ENCODE measurements around the gene ZFAND5.

The ZFAND5 gene

DNA sequence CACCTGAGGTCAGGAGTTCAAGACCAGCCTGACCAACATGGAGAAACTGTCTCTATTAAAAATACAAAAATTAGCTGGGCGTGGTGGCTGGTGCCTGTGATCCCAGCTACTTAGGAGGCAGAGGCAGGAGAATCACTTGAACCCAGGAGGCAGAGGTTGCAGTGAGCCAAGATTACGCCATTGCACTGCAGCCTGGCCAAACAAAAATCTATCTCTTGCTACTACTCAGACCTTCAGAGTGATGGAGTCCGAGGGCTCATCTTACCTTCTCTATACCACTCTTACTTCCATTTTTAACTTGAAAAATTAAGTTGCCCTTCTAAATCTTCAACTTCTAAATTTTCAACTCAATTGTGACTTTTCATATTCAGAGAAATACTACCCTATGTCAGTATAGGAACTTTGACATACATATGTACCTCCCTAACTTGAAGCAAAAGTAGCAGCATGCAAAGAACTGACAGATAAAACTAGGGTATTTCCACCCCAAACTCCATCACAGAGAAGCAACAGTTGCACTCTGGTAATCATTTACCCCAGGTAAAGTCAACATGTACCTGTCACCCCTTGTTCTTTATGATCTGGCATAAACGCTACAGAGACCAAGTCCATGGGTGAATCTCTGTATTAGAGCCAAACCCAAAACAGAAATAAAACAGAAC lies 11.4 kb downstream of the ZFAND5 start:
- Histone ChIP-seq H3K27me3 (replicated peaks; ENCODE audit: insufficient read depth, low read length) (no peaks in the 10 kb centered on the region), H3K27ac (ENCODE audit: low read length) (no peak overlapping the region), H3K36me3 (replicated peaks; ENCODE audit: insufficient read depth, low read length) (peaks cover 24% of the 10 kb centered on the region), H3F3A (ENCODE audit: insufficient read depth, low read length) (peaks cover 15% of the 10 kb centered on the region; the same call in 1 of the 2 replicates), H3K4me2 (ENCODE audit: low read depth, low read length) (no peak overlapping the region), H3K9me2 (replicated peaks; ENCODE audit: insufficient read depth, low read length) (no peaks in the 10 kb centered on the region), H2AFZ (ENCODE audit: low read length) (no peak overlapping the region), H3K79me2 (ENCODE audit: low read length) (peaks cover 33% of the 10 kb centered on the region), H3K4me3 (ENCODE audit: low read length) (no peak overlapping the region), H3K4me1 (ENCODE audit: low read length) (peaks cover 8% of the 10 kb centered on the region), H4K20me1 (ENCODE audit: insufficient read depth, low read length) (peaks cover 13% of the 10 kb centered on the region; the same call in 1 of the 2 replicates), H3K9me3 (replicated peaks; ENCODE audit: insufficient read depth, low read length) (no peaks in the 10 kb centered on the region), H3K9ac (ENCODE audit: low read length) (no peak overlapping the region)
- DNase-seq = no peak
- TF ChIP-seq EZH2phosphoT487 (IDR thresholded peaks at IDR 0.05; ENCODE audit: low read length) = no peak
- TF ChIP-seq, protein P1, sequence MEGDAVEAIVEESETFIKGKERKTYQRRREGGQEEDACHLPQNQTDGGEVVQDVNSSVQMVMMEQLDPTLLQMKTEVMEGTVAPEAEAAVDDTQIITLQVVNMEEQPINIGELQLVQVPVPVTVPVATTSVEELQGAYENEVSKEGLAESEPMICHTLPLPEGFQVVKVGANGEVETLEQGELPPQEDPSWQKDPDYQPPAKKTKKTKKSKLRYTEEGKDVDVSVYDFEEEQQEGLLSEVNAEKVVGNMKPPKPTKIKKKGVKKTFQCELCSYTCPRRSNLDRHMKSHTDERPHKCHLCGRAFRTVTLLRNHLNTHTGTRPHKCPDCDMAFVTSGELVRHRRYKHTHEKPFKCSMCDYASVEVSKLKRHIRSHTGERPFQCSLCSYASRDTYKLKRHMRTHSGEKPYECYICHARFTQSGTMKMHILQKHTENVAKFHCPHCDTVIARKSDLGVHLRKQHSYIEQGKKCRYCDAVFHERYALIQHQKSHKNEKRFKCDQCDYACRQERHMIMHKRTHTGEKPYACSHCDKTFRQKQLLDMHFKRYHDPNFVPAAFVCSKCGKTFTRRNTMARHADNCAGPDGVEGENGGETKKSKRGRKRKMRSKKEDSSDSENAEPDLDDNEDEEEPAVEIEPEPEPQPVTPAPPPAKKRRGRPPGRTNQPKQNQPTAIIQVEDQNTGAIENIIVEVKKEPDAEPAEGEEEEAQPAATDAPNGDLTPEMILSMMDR (IDR thresholded peaks at IDR 0.05; ENCODE audit: low read length) = no peak
- no peak for TF ChIP-seq EZH2 (optimal IDR thresholded peaks at IDR 0.05; ENCODE audit: low read depth, low read length)

DNA sequence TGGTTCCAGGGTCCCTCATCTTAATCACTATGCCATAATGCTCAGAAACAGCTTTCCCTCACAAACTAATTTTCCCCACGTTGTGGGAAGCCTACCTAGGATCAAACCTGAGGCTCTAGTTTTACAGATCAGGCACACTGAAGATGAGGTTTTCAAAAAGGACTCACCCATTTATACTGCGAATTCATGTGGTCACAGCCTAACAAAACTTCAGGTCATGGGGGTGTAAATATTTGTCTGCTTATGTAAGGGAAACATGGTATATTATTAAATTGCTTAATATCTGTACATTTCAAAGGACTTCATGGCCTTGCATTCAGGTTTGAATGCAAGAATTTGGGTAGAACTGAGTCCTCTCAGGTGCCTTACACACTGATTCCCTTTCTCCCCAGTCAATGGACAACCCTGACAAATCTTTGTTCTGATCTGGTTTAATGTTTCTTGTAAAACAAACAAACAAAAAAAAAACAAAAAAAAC lies 12.1 kb downstream of the ZFAND5 start:
- H2AFZ ChIP-seq (ENCODE audit: low read length) = no peak overlapping the region
- H3F3A ChIP-seq (ENCODE audit: insufficient read depth, low read length) = peaks cover 15% of the 10 kb centered on the region; the same call in 1 of the 2 replicates
- peaks cover 23% of the 10 kb centered on the region for H3K36me3 ChIP-seq (replicated peaks; ENCODE audit: insufficient read depth, low read length)
- H4K20me1 ChIP-seq (ENCODE audit: insufficient read depth, low read length) = peaks cover 6% of the 10 kb centered on the region; the same call in 1 of the 2 replicates
- TF ChIP-seq, protein P1 (IDR thresholded peaks at IDR 0.05; ENCODE audit: low read length) = no peak
- no peak for TF ChIP-seq EZH2 (optimal IDR thresholded peaks at IDR 0.05; ENCODE audit: low read depth, low read length)
- TF ChIP-seq EZH2phosphoT487 (IDR thresholded peaks at IDR 0.05; ENCODE audit: low read length) = no peak
- H3K9me3 ChIP-seq (replicated peaks; ENCODE audit: insufficient read depth, low read length) = no peaks in the 10 kb centered on the region
- H3K9ac ChIP-seq (ENCODE audit: low read length) = no peak overlapping the region
- H3K9me2 ChIP-seq (replicated peaks; ENCODE audit: insufficient read depth, low read length) = no peaks in the 10 kb centered on the region
- no peak overlapping the region for H3K27ac ChIP-seq (ENCODE audit: low read length)
- peaks cover 27% of the 10 kb centered on the region for H3K79me2 ChIP-seq (ENCODE audit: low read length)
- H3K4me3 ChIP-seq (ENCODE audit: low read length) = no peak overlapping the region
- no peak overlapping the region for H3K4me2 ChIP-seq (ENCODE audit: low read depth, low read length)
- peaks cover 1% of the 10 kb centered on the region for H3K4me1 ChIP-seq (ENCODE audit: low read length)
- DNase-seq = no peak
- no peaks in the 10 kb centered on the region for H3K27me3 ChIP-seq (replicated peaks; ENCODE audit: insufficient read depth, low read length)

DNA sequence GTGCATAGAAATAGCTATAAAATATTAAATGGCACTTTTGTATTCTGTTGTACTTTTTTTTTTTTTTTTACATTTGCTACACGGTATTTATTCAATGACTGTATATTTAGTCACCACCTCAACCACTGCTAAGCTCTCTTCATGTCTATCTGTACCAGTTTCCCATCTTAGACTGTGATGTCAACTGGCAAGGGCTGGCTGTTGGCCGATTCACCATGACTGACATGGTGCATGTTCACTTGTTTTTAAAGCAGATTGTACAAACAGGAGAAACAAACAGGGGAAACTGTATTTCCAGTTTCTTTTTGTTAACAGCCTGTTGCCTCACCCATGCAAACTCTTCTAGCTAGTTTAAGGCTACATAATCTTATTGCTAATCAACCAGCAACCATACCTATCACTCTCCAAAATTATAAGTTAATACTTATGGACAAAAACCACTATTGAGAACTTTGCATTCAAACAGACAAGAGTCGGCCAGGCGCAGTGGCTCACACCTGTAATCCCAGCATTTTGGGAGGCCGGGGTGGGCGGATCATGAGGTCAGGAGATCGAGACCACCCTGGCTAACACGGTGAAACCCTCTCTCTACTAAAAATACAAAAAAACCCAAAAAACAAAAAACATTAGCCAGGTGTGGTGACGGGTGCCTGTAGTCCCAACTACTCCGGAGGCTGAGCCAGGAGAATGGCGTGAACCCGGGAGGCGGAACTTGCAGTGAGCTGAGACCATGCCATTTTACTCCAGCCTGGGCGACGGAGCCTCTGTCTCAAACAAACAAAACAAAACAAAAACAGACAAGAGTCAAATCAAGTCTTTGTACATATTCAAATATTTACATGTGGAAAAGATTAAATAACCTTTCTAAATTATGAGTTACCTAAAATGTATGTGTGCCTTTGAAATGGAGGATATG lies 13.2 kb downstream of the ZFAND5 start:
- H3K4me2 ChIP-seq (ENCODE audit: low read depth, low read length) = no peak overlapping the region
- H3K27ac ChIP-seq (ENCODE audit: low read length) = no peak overlapping the region
- no peaks in the 10 kb centered on the region for H3K9me2 ChIP-seq (replicated peaks; ENCODE audit: insufficient read depth, low read length)
- no peak for DNase-seq
- no peaks in the 10 kb centered on the region for H4K20me1 ChIP-seq (ENCODE audit: insufficient read depth, low read length)
- H3K36me3 ChIP-seq (replicated peaks; ENCODE audit: insufficient read depth, low read length) = peaks cover 20% of the 10 kb centered on the region
- no peak overlapping the region for H3K9ac ChIP-seq (ENCODE audit: low read length)
- H3K4me3 ChIP-seq (ENCODE audit: low read length) = no peak overlapping the region
- peaks cover 15% of the 10 kb centered on the region for H3K79me2 ChIP-seq (ENCODE audit: low read length)
- peaks cover 15% of the 10 kb centered on the region; the same call in 1 of the 2 replicates for H3F3A ChIP-seq (ENCODE audit: insufficient read depth, low read length)
- no peak overlapping the region for H2AFZ ChIP-seq (ENCODE audit: low read length)
- no peak for TF ChIP-seq EZH2phosphoT487 (IDR thresholded peaks at IDR 0.05; ENCODE audit: low read length)
- TF ChIP-seq EZH2 (optimal IDR thresholded peaks at IDR 0.05; ENCODE audit: low read depth, low read length) = no peak
- TF ChIP-seq, protein P1 (IDR thresholded peaks at IDR 0.05; ENCODE audit: low read length) = no peak
- no peaks in the 10 kb centered on the region for H3K27me3 ChIP-seq (replicated peaks; ENCODE audit: insufficient read depth, low read length)
- H3K9me3 ChIP-seq (replicated peaks; ENCODE audit: insufficient read depth, low read length) = no peaks in the 10 kb centered on the region
- H3K4me1 ChIP-seq (ENCODE audit: low read length) = no peaks in the 10 kb centered on the region
